ENCODE results near the gene ARL3. TPM values are rescaled to one million over a fixed set of nuclear protein-coding genes. Genes with fewer than 3 reads are reported as not detected.

ARL3 gene
- total RNA-seq, 1 experiment from 2014 or later, result 16.5 TPM

DNA sequence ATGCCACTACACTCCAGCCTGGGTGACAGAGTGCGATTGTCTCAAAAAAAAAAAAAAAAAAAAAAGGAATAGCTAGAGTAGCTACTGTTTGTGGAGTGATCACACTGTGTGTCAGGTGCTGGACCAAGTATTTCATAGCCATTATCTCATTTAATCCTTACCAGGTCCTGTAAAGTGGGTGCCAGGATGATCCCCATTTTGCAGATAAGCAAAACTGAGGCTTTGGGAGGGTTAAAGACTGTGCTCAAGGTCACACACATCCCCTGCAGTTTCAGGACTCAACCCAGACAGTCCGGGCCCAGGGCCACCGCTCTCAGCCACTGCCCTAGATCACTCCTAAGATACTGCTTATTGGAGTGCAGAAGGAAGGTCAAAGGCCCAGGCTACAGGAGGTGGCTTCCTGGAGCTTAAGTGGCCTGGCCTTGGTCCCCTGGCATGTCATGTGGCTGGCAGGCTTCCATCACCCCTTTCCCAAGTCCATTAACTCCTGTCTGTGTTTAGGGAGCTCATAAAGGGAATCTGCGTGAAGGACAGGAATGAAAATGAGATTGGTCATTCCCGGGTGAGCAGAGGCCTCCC, 17.1 kb upstream of the ARL3 start:
- H3K14ac ChIP-seq (ENCODE audit: insufficient read depth, low read length), result no peak overlapping the region
- TF ChIP-seq, protein P1, sequence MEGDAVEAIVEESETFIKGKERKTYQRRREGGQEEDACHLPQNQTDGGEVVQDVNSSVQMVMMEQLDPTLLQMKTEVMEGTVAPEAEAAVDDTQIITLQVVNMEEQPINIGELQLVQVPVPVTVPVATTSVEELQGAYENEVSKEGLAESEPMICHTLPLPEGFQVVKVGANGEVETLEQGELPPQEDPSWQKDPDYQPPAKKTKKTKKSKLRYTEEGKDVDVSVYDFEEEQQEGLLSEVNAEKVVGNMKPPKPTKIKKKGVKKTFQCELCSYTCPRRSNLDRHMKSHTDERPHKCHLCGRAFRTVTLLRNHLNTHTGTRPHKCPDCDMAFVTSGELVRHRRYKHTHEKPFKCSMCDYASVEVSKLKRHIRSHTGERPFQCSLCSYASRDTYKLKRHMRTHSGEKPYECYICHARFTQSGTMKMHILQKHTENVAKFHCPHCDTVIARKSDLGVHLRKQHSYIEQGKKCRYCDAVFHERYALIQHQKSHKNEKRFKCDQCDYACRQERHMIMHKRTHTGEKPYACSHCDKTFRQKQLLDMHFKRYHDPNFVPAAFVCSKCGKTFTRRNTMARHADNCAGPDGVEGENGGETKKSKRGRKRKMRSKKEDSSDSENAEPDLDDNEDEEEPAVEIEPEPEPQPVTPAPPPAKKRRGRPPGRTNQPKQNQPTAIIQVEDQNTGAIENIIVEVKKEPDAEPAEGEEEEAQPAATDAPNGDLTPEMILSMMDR (conservative IDR thresholded peaks at IDR 0.05), result no peak
- peaks cover 2% of the 10 kb centered on the region for H3K79me1 ChIP-seq (ENCODE audit: insufficient read depth, low read depth, low read length, poor library complexity, severe bottlenecking)
- no peak overlapping the region for H3K23ac ChIP-seq (ENCODE audit: insufficient read length, low read depth, low read length)
- no peaks in the 10 kb centered on the region for H4K20me1 ChIP-seq (ENCODE audit: control insufficient read depth, insufficient read depth, insufficient read length)
- 0 out of 2 replicates have a peak, but pooled peaks cover 3% of the 10 kb centered on the region for H3K4me1 ChIP-seq (ENCODE audit: insufficient read depth, low read length)
- no peaks in the 10 kb centered on the region for H3K9me3 Mint-ChIP-seq
- no peak overlapping the region for H4K5ac ChIP-seq (ENCODE audit: insufficient read length, low read depth, low read length)
- no peaks in the 10 kb centered on the region for H3K79me2 ChIP-seq (ENCODE audit: insufficient read depth, low read length)
- H2BK12ac ChIP-seq (ENCODE audit: insufficient read length, low read depth, low read length), result no peak overlapping the region
- H3T11ph ChIP-seq (ENCODE audit: low read length), result no peak overlapping the region
- H4K91ac ChIP-seq (ENCODE audit: insufficient read length, low read depth, low read length), result no peak overlapping the region
- H3K9ac ChIP-seq (ENCODE audit: extremely low read depth, insufficient read length, low read length), result no peak overlapping the region
- no peak overlapping the region for H3K27ac Mint-ChIP-seq
- no peak overlapping the region for H2BK15ac ChIP-seq (ENCODE audit: low read depth, low read length)
- H2BK5ac ChIP-seq (ENCODE audit: insufficient read length, low read length), result no peak overlapping the region
- peaks cover 49 to 83% (median 72%) of the 10 kb centered on the region in 3 experiments; a peak in 6 of 7 replicates for H3K36me3 Mint-ChIP-seq (ENCODE audit: insufficient read depth in 1 of 3, low read depth in 3 of 3)
- H2AK5ac ChIP-seq (ENCODE audit: insufficient read length, low read length), result no peak overlapping the region
- no peak overlapping the region for H4K8ac ChIP-seq (replicated peaks; ENCODE audit: insufficient read length, low read depth, low read length)
- DNase-seq, result no peak
- WGBS (ENCODE audit: extremely low coverage, insufficient read length, low lambda C conversion rate), result no CpG with 5 or more reads among the region's 5 CpGs
- no peaks in the 10 kb centered on the region for H3K27me3 Mint-ChIP-seq (ENCODE audit: low read depth)
- H3K18ac ChIP-seq (ENCODE audit: insufficient read length, low read depth, low read length), result no peak overlapping the region
- no peaks in the 10 kb centered on the region for H3K9me3 ChIP-seq (ENCODE audit: control insufficient read depth, low read depth, low read length)
- H3K27ac ChIP-seq (ENCODE audit: insufficient read length, low read depth, low read length), result no peak overlapping the region
- no peaks in the 10 kb centered on the region for H3K23me2 ChIP-seq (ENCODE audit: insufficient read length, low read depth, low read length, poor library complexity, severe bottlenecking)
- peaks cover 9 to 17% of the 10 kb centered on the region in 2 experiments for H3K4me1 Mint-ChIP-seq
- no peak overlapping the region for H2BK120ac ChIP-seq (ENCODE audit: low read depth, low read length, poor library complexity, severe bottlenecking)
- no peak overlapping the region for H3K4ac ChIP-seq (ENCODE audit: low read depth, low read length)
- H3K4me2 ChIP-seq (ENCODE audit: insufficient read depth, insufficient read length, low read length), result no peak overlapping the region
- H3K56ac ChIP-seq (ENCODE audit: insufficient read length, low read depth, low read length), result no peak overlapping the region
- no peak overlapping the region for H2BK20ac ChIP-seq (ENCODE audit: low read depth, low read length, poor library complexity, severe bottlenecking)
- no peak overlapping the region for H2AFZ ChIP-seq (ENCODE audit: low read length)
- H3K4me3 Mint-ChIP-seq, result no peak overlapping the region
- H3K27me3 ChIP-seq (ENCODE audit: insufficient read depth, low read length), result no peaks in the 10 kb centered on the region
